Medulla oblongata (tissue), 1 donor: ENCODE measurements around the gene KLF11.

ENCODE experiments used
- DNase-seq: peaks from one replicate; pipeline ENCODE4 v3.0.0-alpha.2; 2015; ENCODE audit errors: extremely low spot score

KLF11 gene

GRCh38 chr2:10043256-10043905 is at the start of gene KLF11:
TSS of gene KLF11 (plus strand) at chr2:10043550. CDS start at chr2:10043717, 167 bp downstream.
- DNase-seq = peak; percentile 81

- DNase-seq = no peak
These were observed 48.9 kb upstream of the KLF11 start for GRCh38 chr2:9994462-9994861.

- DNase-seq = no peak
These were observed 48.3 kb upstream of the KLF11 start for GRCh38 chr2:9995059-9995458.

GRCh38 chr2:9996321-9996720 is 47.0 kb upstream of the KLF11 start:
- no peak for DNase-seq

GRCh38 chr2:9997936-9998335 is 45.4 kb upstream of the KLF11 start:
- DNase-seq = no peak

GRCh38 chr2:9998916-9999654 is 44.3 kb upstream of the KLF11 start:
- DNase-seq = no peak

- no peak for DNase-seq
These were observed 43.7 kb upstream of the KLF11 start for GRCh38 chr2:9999693-10000092.

- no peak for DNase-seq
These were observed 42.8 kb upstream of the KLF11 start for GRCh38 chr2:10000541-10000940.

- no peak for DNase-seq
These were observed 41.8 kb upstream of the KLF11 start for GRCh38 chr2:10001586-10001985.

- DNase-seq = no peak
These were observed 41.2 kb upstream of the KLF11 start for GRCh38 chr2:10002109-10002508.

GRCh38 chr2:10002681-10003080 is 40.7 kb upstream of the KLF11 start:
- no peak for DNase-seq

GRCh38 chr2:10003206-10004125 is 39.9 kb upstream of the KLF11 start:
- no peak for DNase-seq

- DNase-seq = no peak
These were observed 38.9 kb upstream of the KLF11 start for GRCh38 chr2:10004401-10004800.

- DNase-seq = no peak
These were observed 38.5 kb upstream of the KLF11 start for GRCh38 chr2:10004836-10005235.

- no peak for DNase-seq
These were observed 37.7 kb upstream of the KLF11 start for GRCh38 chr2:10005461-10006235.

- DNase-seq = no peak
These were observed 36.9 kb upstream of the KLF11 start for GRCh38 chr2:10006236-10007161.

- DNase-seq = no peak
These were observed 35.9 kb upstream of the KLF11 start for GRCh38 chr2:10007435-10007834.

- no peak for DNase-seq
These were observed 35.2 kb upstream of the KLF11 start for GRCh38 chr2:10007921-10008808.

GRCh38 chr2:10008809-10009176 is 34.6 kb upstream of the KLF11 start:
- no peak for DNase-seq
